A673 (cell line): ENCODE results near the gene HELT. TPM values are rescaled to one million over a fixed set of nuclear protein-coding genes. Genes with fewer than 3 reads are reported as not detected.

ENCODE experiments used
- BruUV-seq: library from RNA; stranded (reverse); fragments of 400-500 nt; replicated peaks from 2 replicates; lab custom pipeline; 2021; lab: Mats Ljungman, UMichigan
- CTCF ChIA-PET: fragments of 300-600 bp; sonication (Branson Sonifier 250); formaldehyde crosslinking; loops from one replicate; lab custom pipeline; 2022; ENCODE audit warnings: antibody characterized with exemption; lab: Charles Lee
- POLR2A ChIA-PET: fragments of 300-600 bp; sonication (Branson Sonifier 250); formaldehyde crosslinking; loops from one replicate; lab custom pipeline; 2022; ENCODE audit warnings: antibody characterized with exemption; ENCODE audit not compliant: low non-redundant PET; lab: Charles Lee
- DNase-seq: peaks from one replicate; pipeline ENCODE4 v3.0.0-alpha.2; 2015; ENCODE audit warnings: low spot score
- H3K27ac ChIP-seq: fragments of 200-600 bp; sonication (generic); 2 replicates; pipeline ENCODE4 v1.5.1; 2016; ENCODE audit warnings: mixed run types, low read depth, mild to moderate bottlenecking, mixed read lengths, antibody characterized with exemption, low read length; ENCODE audit not compliant: poor library complexity, severe bottlenecking
- H3K27me3 ChIP-seq: fragments of 200-600 bp; sonication (generic); replicated peaks from 2 replicates; pipeline ENCODE4 v1.6.1; 2017; ENCODE audit warnings: mixed run types, low read depth, mild to moderate bottlenecking, mixed read lengths, antibody characterized with exemption, low read length; ENCODE audit not compliant: insufficient read depth, poor library complexity
- H3K36me3 ChIP-seq: fragments of 200-600 bp; sonication (generic); 2 replicates; pipeline ENCODE4 v1.6.1; 2016; ENCODE audit warnings: mixed run types, mild to moderate bottlenecking, mixed read lengths, antibody characterized with exemption, low read length; ENCODE audit not compliant: insufficient read depth, poor library complexity, severe bottlenecking
- H3K4me1 ChIP-seq: fragments of 200-600 bp; sonication (generic); 2 replicates; pipeline ENCODE4 v1.6.1; 2017; ENCODE audit warnings: mixed run types, mild to moderate bottlenecking, mixed read lengths, antibody characterized with exemption, low read length; ENCODE audit not compliant: insufficient read depth, poor library complexity, severe bottlenecking
- H3K4me3 ChIP-seq: fragments of 200-600 bp; sonication (generic); 2 replicates; pipeline ENCODE4 v1.5.1; 2016; ENCODE audit warnings: low read depth, mixed run types, mild to moderate bottlenecking, mixed read lengths, low read length; ENCODE audit not compliant: poor library complexity, severe bottlenecking
- H3K9me3 ChIP-seq: fragments of 200-600 bp; sonication (generic); 2 replicates; pipeline ENCODE4 v1.6.1; 2016; ENCODE audit warnings: mixed run types, low read depth, mild to moderate bottlenecking, mixed read lengths, antibody characterized with exemption, low read length; ENCODE audit not compliant: poor library complexity, severe bottlenecking
- CTCF ChIP-seq: fragments of 300-800, 200-600 bp; sonication (generic); conservative IDR thresholded peaks from 2 replicates; pipeline ENCODE4 v1.5.1; 2017; ENCODE audit warnings: low read depth, mild to moderate bottlenecking, antibody characterized with exemption, low read length, moderate library complexity, mixed read lengths
- EZH2 ChIP-seq: fragments of 200-600 bp; sonication (generic); IDR thresholded peaks from 2 replicates; pipeline ENCODE4 v1.6.1; 2017; ENCODE audit warnings: borderline replicate concordance, low read depth, mild to moderate bottlenecking, mixed read lengths, antibody characterized with exemption, low read length; ENCODE audit not compliant: poor library complexity, severe bottlenecking
- intact Hi-C: fragments of 100-400 bp; cut with micrococcal nuclease; formaldehyde crosslinking; loops from one replicate; pipeline ENCODE4 v1.10.0; 2022; ENCODE audit not compliant: unreplicated experiment
- total RNA-seq: library from RNA; stranded (reverse); gene quantifications from 2 replicates; pipeline ENCODE4 v1.2.3, GENCODE V29; 2021

HELT gene
- total RNA-seq, 1 experiment from 2014 or later, result not detected

DNA sequence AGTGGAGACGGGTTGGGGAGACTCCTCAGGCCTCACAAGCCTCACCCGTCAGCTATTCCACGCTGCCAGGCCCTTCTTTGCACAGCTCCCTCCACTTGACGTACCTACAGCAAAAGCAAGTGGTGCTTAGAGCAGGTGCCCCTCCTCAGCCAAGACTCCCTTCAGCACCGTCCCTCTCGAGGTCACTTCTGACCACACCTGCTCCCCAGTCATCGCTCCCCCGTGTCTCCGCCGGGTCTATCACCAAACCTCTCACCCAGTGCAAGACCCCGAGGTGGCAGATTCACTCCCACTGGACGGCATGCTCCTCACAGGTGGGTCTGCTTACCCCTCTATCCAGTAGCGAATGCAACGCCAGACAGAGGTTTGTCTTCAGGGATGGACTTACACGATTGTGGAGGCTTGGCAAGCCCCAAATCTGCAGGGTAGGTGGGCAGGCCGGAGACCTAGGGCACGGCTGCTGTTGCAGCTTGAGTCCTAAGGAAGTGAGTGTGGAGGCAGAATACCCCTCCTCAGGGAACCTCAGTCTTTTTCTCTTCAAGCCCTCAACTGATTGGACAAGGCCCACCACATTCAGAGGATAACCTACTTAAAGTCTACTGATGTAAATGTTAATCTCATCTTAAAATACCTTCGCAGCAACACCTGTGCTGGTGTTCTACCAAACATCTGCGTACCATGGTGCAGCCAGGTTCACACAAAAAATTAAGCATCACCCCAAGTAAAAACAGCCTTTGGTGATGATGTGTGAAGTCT is 14.5 kb upstream of the HELT start:
- CTCF ChIA-PET, result no interaction called here
- intact Hi-C loops, result loop anchor here (10.0 kb wide), 1 partner anchor 91 kb away; no protein-coding TSS in a partner anchor
- H3K4me1 ChIP-seq, result peaks cover 5% of the 10 kb centered on the region
- no peak for DNase-seq
- H3K4me3 ChIP-seq, result no peak overlapping the region
- peaks cover 14% of the 10 kb centered on the region for H3K27me3 ChIP-seq
- BruUV-seq, result no TSS peak
- no peak for TF ChIP-seq EZH2
- no peak for TF ChIP-seq CTCF
- H3K27ac ChIP-seq, result no peak overlapping the region
- no peaks in the 10 kb centered on the region for H3K9me3 ChIP-seq
- POLR2A ChIA-PET, result no interaction called here
- H3K36me3 ChIP-seq, result no peaks in the 10 kb centered on the region

DNA sequence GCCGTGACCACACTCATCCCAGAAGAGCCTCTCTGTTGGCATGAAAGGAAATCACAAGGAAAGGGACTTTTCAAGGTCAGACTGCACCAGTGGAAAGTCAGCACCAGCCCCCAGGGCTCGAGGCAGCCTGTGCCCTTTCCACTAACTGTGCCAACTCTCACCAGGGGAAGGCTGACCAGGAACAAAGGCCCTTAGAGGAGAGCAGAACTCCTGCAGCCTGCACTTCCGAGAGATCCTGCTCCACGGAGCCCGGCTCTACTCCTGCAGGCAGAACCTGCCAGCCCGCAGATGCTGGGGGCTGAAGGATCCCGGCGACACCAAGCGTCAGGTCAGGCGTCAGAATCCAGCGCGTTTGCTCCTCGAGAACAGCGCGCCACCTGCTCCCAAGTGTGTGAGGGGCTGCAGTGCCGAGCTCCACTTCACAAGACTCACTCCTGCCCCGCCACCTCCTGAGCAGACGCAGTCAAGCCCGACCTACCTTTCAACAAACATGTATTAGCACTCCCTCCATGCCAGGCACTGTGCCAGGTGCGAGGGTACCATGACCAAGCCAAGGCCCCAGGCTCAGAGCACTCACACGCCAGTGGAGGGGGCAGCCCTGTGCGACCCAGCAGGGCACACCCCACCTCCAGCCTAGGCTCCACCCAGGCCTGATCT is 13.6 kb upstream of the HELT start:
- no peak for TF ChIP-seq EZH2
- no peak for TF ChIP-seq CTCF
- BruUV-seq, result no TSS peak
- CTCF ChIA-PET, result interaction anchor here (0.6 to 1.5 kb wide), 5 partner anchors 91 to 271 kb away, joined by 3 to 17 read pairs (median 7); partner anchors contain the start of gene CENPU

GRCh38 chr4:185005219-185005819 is 13.0 kb upstream of the HELT start:
- peak overlapping the region; percentile 23 for H3K4me3 ChIP-seq
- intact Hi-C loops, result loop anchor here (5.0 to 10.0 kb wide), 2 partner anchors 89 to 127 kb away; no protein-coding TSS in a partner anchor
- CTCF ChIA-PET, result interaction anchor here (0.6 to 1.5 kb wide), 5 partner anchors 91 to 271 kb away, joined by 3 to 17 read pairs (median 7); partner anchors contain the start of gene CENPU
- peaks cover 5% of the 10 kb centered on the region for H3K4me1 ChIP-seq
- no TSS peak for BruUV-seq
- no peak overlapping the region for H3K27ac ChIP-seq
- POLR2A ChIA-PET, result no interaction called here
- no peak for TF ChIP-seq EZH2
- peak; percentile 96 for TF ChIP-seq CTCF
- no peaks in the 10 kb centered on the region for H3K9me3 ChIP-seq
- H3K36me3 ChIP-seq, result no peaks in the 10 kb centered on the region
- H3K27me3 ChIP-seq, result peaks cover 23% of the 10 kb centered on the region
- peak; percentile 86 for DNase-seq

More for the DNA sequence above, 13.6 kb upstream of the HELT start:
- Histone ChIP-seq H3K36me3 (no peaks in the 10 kb centered on the region), H3K27me3 (peaks cover 18% of the 10 kb centered on the region), H3K9me3 (no peaks in the 10 kb centered on the region), H3K27ac (no peak overlapping the region), H3K4me1 (peaks cover 5% of the 10 kb centered on the region), H3K4me3 (peak overlapping the region; percentile 23)
- no peak for DNase-seq
- POLR2A ChIA-PET, result no interaction called here
- intact Hi-C loops, result loop anchor here (5.0 to 10.0 kb wide), 2 partner anchors 90 to 128 kb away; no protein-coding TSS in a partner anchor
